Brain microvascular endothelial cell (primary cell): ENCODE data around the gene SUPT20H.

Experiments used
- DNase-seq: peaks from one replicate; pipeline ENCODE4 v3.0.0-alpha.2; 2020
- H3K27ac ChIP-seq: fragments of 250-450 bp; sonication (Bioruptor Pico); 2 replicates; pipeline ENCODE4 v1.5.1; 2020; ENCODE audit warnings: mild to moderate bottlenecking, moderate library complexity
- H3K27me3 ChIP-seq: fragments of 250-450 bp; sonication (Bioruptor Pico); replicated peaks from 2 replicates; pipeline ENCODE4 v1.5.1; 2020; ENCODE audit warnings: mild to moderate bottlenecking
- H3K36me3 ChIP-seq: fragments of 250-450 bp; sonication (Bioruptor Pico); replicated peaks from 2 replicates; pipeline ENCODE4 v1.5.1; 2020; ENCODE audit warnings: mild to moderate bottlenecking
- H3K4me3 ChIP-seq: 2 replicates; pipeline ENCODE4 v1.5.1; 2011; ENCODE audit warnings: low read depth, mild to moderate bottlenecking, control low read depth, low read length, moderate library complexity
- CTCF ChIP-seq: IDR thresholded peaks from 2 replicates; pipeline ENCODE4 v1.5.1; 2011; ENCODE audit warnings: low read depth, mild to moderate bottlenecking, moderate library complexity, low read length, control low read depth, inconsistent platforms; ENCODE audit errors: missing control alignments
- in situ Hi-C: cut with HindIII; loops from 2 replicates; pipeline ENCODE4 v1.10.0; 2017; ENCODE audit warnings: low sequenced_read_pairs, low pct_ligation_motif_present

The SUPT20H gene

GRCh38 chr13:37058910-37059847 is at the start of gene SUPT20H:
Gene SUPT20H (minus strand): TSS chr13:37059688. CDS start chr13:37051490, 8,198 bp downstream.
- peak within 1 kb of the TSS; percentile 85 for H3K27ac ChIP-seq
- in situ Hi-C loops: no loop called here
- DNase-seq: peak; percentile 91
- H3K4me3 ChIP-seq: peak within 1 kb of the TSS; percentile 85
- H3K36me3 ChIP-seq: peaks cover 2% of the 10 kb centered on the region
- no peak for TF ChIP-seq CTCF
- no peaks in the 10 kb centered on the region for H3K27me3 ChIP-seq

- Histone ChIP-seq H3K27ac (peak overlapping the region; percentile 46), H3K27me3 (no peaks in the 10 kb centered on the region), H3K36me3 (no peaks in the 10 kb centered on the region), H3K4me3 (no peak overlapping the region)
- in situ Hi-C loops: no loop called here
- peak; percentile 52 for TF ChIP-seq CTCF
- DNase-seq: peak; percentile 68
Observed at GRCh38 chr13:37109051-37109678, 49.7 kb upstream of the SUPT20H start.

GRCh38 chr13:37107868-37108267 is 48.4 kb upstream of the SUPT20H start:
- Histone ChIP-seq H3K4me3 (no peak overlapping the region), H3K27ac (no peak overlapping the region), H3K36me3 (no peaks in the 10 kb centered on the region), H3K27me3 (no peaks in the 10 kb centered on the region)
- in situ Hi-C loops: no loop called here
- DNase-seq: no peak
- no peak for TF ChIP-seq CTCF

- H3K27me3 ChIP-seq: no peaks in the 10 kb centered on the region
- no peaks in the 10 kb centered on the region for H3K36me3 ChIP-seq
- in situ Hi-C loops: no loop called here
- H3K4me3 ChIP-seq: no peak overlapping the region
- no peak for TF ChIP-seq CTCF
- DNase-seq: no peak
- no peak overlapping the region for H3K27ac ChIP-seq
Observed at GRCh38 chr13:37107456-37107855, 48.0 kb upstream of the SUPT20H start.

GRCh38 chr13:37106642-37107041 is 47.2 kb upstream of the SUPT20H start:
- Histone ChIP-seq H3K4me3 (no peak overlapping the region), H3K27ac (no peak overlapping the region), H3K27me3 (no peaks in the 10 kb centered on the region), H3K36me3 (no peaks in the 10 kb centered on the region)
- no peak for TF ChIP-seq CTCF
- in situ Hi-C loops: no loop called here
- no peak for DNase-seq
